SKM-1 treated with dmso at 0.1 percent for 144 hours (cell line): Measurements from ENCODE around the gene OR4D11.
"Not testable (repeated sequence)": the region's sequence is repeated elsewhere in the genome, so short reads cannot be mapped to it uniquely, and the experiment has no call there.

Experiments used
- DNase-seq: peaks from one replicate; lab custom pipeline; 2025; ENCODE audit not compliant: unreplicated experiment; lab: John Stamatoyannopoulos, UW

The OR4D11 gene

DNA sequence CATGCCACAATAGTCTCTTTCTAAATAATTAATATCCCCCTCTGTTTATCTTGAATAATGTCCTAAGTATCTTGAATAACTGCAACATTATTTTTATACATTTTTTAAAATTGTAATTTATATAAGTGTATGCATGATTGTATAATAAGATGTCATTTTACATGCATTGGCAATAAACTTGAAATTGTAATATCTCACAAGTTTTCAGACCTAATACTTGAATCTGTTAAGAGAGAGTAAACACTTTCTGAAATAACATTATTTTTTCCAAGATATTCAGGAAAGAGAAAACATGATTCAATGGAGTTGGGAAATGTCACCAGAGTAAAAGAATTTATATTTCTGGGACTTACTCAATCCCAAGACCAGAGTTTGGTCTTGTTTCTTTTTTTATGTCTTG, at the start of gene OR4D11:
OR4D11 (plus strand) TSS at position 301 of the 400 bp plus-strand sequence; CDS start at position 301, 0 bp downstream.
- no peak for DNase-seq

- DNase-seq: no peak
Observed at GRCh38 chr11:59456661-59457060, 46.7 kb upstream of the OR4D11 start, which contains the start of gene OR4D6. TSS of gene OR4D6 (plus strand) at chr11:59456961. CDS start at chr11:59456961, 0 bp downstream.

DNA sequence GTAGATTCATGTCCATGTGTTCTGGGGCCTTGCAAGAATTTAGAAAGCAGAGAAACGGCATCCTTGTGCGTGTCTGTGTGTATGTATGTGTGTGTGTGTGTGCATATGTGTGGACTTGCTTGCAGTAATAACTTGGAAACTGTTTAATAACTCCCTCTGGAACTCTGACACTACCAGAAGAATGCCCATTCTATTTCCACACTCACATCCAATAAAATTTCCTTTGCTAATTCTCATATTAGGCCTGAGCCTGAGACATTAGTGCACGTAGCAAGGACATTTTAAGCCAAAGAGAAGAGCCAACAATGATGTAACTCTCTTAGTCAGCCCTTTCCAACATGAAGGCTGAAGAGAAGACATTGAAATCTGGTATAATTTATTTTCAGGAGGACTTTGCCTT, 43.5 kb upstream of the OR4D11 start:
- no peak for DNase-seq

GRCh38 chr11:59463190-59463641, 40.2 kb upstream of the OR4D11 start:
- DNase-seq: no peak

DNA sequence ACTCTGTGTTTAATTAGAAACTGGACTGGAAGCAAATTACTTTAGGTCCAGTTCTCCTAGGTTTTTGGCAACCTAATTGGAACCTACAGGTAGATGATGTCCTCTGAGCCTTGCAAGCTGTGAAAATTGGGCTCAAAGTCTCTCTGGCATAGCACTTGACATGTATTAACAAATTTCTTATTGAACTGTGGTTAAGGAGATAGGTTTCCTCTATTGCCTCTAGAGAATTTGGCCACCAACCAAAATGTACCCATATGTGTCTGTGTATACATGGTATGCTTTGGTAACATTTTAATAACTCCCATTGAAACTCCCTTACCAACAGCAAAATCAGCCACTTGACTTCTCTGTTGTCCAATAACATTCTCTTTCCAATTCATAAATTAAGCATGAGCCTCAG, 30.4 kb upstream of the OR4D11 start, which contains the start of gene OR4D10:
OR4D10 (plus strand) TSS at position 301 of the 400 bp plus-strand sequence. CDS start 4,115 bp downstream, outside the sequence.
- DNase-seq: no peak

- no peak for DNase-seq
Observed at GRCh38 chr11:59475176-59475575, 28.2 kb upstream of the OR4D11 start.

DNA sequence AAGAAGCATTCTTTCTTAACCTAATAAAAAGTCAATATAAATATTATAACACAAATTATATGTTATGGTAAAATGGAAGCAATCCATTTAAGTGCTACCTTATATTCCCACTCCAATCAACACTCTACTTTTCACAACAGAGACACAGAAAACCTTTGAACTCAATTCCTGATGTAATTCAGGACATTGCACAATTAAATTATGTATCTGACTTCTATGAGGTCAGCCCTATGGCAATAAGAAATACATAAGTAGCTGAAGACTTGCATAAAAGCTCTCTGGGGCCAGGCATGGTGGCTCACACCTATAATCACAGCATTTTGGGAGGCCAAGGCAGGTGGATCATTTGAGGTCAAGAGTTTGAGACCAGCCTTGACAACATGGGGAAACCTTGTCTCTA, 23.5 kb upstream of the OR4D11 start:
- no peak for DNase-seq

DNA sequence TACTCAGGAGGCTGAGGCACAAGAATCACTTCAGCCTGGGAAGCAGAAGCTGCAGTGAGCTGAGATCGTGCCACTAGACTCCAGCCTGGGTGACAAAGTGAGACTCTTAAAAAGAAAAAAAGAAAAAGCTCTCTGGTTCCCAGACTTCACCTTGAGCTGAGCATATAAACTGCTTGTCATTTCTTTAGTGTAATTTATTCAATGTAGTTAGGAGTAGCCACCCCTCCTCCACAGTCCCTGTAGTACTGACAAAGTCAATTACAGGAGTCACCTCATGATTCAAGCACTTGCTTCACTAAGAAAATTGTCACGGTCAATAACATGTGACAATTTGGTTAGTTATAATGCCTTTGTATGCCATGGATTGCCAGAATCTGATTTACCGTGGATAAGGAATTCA, 23.0 kb upstream of the OR4D11 start:
- no peak for DNase-seq

DNA sequence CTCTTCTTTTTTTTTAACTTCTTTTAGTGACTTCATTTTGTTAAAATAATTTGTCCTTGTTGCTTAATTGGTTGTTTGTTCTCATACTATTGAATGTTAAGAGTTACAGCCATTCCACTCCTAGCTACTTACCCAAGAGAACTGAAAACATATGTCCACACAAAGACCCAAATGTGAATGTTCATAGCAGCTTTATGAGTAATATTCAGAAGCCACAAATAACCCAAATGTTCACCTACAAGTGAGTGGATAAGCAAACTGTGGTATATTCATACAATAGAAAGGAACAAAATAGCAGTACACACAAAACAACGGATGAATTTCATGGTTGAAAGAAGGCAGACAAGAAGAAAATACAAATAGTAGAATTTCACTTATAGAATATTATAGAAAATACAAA, 1.4 kb upstream of the OR4D11 start:
- DNase-seq: no peak

DNA sequence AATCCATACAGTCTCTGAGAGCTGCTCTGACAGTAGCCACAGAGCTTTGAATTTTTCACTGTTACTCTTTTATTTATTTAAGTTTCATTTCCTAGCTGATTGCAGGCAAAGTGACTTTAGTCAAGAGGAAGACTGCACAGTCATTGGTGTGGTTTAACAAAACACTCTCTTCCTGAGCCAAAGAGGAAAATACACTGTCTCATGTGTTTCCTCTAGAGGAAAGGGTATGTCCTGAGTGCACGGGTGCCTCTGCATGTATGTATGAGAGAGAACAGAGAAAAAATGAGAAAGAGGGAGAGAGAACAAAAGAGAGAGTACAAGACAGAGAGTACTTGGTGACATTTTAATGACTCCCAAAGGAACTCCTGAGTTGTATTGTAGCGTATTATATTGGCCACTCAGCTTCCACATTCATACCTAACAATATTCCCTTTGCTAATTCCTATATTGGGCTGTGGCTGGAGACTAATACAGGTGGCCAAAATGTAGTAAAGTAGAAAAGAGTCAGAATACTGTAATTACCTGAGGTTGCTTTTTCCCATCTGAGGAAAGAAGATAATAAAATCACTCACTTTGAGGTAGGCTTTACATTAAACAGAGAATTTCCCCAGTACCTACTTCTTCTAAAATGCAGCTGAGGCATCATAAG, 7.7 kb downstream of the OR4D11 start, which contains the start of gene OR4D9:
OR4D9 (plus strand) TSS at position 599 of the 649 bp plus-strand sequence. CDS start 3,374 bp downstream, outside the sequence.
- DNase-seq: peak; percentile 40

GRCh38 chr11:59511675-59512074, 8.3 kb downstream of the OR4D11 start:
- DNase-seq: no peak

- DNase-seq: not testable (repeated sequence)
Observed at GRCh38 chr11:59520139-59520538, 16.8 kb downstream of the OR4D11 start.

GRCh38 chr11:59520741-59521140, 17.4 kb downstream of the OR4D11 start:
- DNase-seq: no peak

GRCh38 chr11:59523541-59523940, 20.2 kb downstream of the OR4D11 start:
- no peak for DNase-seq

DNA sequence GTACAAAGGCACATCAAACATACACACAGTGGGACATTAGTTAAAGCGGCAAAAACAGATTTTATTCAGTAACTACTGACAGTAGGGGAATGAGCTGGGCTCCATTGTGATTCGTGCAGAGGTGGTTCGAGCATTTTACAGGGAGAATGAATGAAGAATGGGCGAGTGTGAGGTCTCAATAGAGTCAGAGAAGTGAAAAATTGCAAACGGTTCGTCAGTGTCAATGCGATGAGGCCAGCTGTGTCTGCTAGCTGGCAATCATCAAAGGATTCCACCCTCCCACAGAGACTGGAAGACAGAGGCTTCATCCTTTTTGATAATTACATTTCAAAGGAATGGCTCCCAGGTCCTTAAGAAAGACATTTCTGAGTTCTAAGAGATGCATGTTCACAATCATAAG, 25.3 kb downstream of the OR4D11 start:
- no peak for DNase-seq

DNA sequence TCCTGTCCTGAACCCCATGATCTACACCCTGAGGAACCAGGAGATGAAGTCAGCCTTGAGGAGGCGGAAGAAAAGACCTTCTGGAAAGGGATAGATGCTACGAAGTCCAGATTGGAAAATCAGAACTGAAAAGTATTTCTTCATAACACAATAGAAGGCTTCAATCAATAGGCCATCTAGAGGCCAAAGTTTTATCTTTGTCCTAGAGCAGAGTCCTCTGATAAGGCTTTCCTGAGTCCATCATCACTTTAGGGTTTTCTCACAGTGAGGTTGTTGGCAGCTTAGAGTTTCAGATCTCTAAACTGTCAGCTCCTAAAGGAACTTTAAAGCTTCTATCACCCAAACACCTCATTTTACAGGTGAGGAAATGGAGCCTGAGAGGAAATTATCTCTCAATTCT, 29.2 kb downstream of the OR4D11 start:
- no peak for DNase-seq

DNA sequence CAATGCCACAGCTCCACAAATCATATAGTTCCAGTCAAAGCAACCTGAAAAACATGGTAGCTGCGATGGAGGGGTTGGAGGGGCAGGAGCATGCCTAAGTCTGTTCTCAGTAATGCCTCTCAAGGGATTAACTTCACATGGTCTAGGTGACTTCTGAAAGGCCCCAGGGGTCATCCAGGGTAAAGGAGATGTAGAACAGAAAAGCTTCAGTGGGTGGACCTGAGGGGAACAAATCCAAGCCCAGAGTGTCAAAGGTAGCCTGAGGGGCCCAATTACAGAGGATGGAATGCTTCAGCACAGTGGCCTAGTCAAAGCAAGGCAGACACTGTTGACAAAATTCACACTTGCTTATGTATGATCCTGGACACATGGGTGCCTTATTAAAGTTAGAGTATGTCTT, 31.3 kb downstream of the OR4D11 start:
- DNase-seq: no peak

GRCh38 chr11:59542142-59542810, 38.9 kb downstream of the OR4D11 start:
- DNase-seq: no peak

DNA sequence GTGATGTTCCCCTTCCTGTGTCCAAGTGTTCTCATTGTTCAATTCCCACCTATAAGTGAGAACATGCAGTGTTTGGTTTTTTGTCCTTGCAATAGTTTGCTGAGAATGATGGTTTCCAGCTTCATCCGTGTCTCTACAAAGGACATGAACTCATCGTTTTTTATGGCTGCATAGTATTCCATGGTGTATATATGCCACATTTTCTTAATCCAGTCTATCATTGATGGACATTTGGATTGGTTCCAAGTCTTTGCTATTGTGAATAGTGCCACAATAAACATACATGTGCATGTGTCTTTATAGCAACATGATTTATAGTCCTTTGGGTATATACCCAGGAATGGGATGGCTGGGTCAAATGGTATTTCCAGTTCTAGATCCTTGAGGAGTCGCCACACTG, 40.3 kb downstream of the OR4D11 start:
- DNase-seq: not testable (repeated sequence)

- no peak for DNase-seq
Observed at GRCh38 chr11:59544869-59545178, 41.4 kb downstream of the OR4D11 start.

DNA sequence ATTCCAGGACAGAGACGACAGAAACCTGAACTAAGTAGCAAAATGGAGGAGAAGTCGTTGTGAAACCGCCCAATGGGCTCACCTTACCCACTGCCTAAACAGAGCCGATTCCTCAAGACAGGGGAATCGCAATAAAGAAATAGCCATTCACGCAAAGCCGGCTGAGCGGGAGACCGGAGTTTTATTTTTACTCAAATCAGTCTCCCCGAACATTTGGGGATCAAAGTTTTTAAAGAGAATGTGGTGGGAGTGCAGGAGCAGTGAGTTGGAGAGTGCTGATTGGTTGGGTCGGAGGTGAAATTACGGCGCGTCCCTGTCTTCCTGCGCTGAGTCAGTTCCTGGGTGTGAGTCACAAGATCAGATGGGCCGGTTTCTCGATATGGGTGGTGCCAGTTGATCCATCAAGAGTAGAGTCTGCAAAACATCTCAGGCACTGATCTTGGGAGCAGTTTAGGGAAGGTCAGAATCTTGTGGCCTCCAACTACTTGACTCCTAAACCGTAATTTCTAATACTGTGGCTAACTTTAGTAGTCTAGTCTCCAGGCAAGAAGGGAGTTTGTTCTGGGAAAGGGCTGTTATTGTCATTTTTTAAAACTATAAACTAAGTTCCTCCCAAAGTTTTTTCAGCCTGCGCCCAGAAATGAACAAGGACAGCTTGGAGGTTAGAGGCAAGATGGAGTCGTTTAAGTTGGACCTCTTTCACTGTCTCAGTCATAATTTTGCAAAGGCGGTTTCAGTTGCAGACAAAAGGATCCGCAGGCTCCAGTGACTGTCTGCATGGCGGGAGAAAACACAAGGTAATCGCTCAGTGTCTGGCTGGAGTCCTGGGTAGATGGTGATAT, 42.0 kb downstream of the OR4D11 start:
- no peak for DNase-seq
